ENCODE data around the gene INSYN2B.

INSYN2B gene

DNA sequence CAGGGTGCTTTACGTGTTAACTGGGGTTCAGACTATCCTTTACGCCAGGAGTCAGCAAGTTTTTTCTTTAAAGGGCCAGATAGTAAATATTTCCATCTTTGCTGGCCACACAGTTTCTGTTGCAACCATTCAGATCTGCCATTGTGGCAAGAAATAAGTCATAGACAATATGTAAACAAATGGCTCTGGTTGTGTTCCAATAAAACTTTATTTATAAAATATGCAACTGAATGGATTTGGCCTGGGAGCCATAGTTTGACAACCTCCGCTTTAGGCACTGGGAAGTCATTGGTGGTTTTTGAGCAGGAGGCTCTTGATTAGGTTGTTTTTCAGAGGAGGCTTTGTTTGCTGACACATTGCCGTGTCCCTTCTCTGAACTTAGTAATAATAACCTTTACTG is 90.7 kb downstream of the INSYN2B start:
- Histone ChIP-seq H3K4me3 (ENCODE audit: low read depth in 1 of 2, low read length in 2 of 2) (no peak overlapping the region), H3K27ac (ENCODE audit: low read length) (no peak overlapping the region), H3K9ac (ENCODE audit: low read depth, low read length) (no peak overlapping the region), H2AFZ (ENCODE audit: low read depth, low read length) (no peak overlapping the region), H3K36me3 (ENCODE audit: insufficient read depth, low read length) (peaks cover 12% of the 10 kb centered on the region), H3K4me1 (ENCODE audit: insufficient read depth, low read length) (no peaks in the 10 kb centered on the region), H3K4me2 (ENCODE audit: insufficient read depth, low read length) (no peak overlapping the region), H3K9me3 (ENCODE audit: insufficient read depth, low read length, severe bottlenecking) (no peaks in the 10 kb centered on the region), H3K27me3 (ENCODE audit: insufficient read depth, low read length, poor library complexity) (no peaks in the 10 kb centered on the region), H3K79me2 (ENCODE audit: insufficient read depth, low read length) (no peaks in the 10 kb centered on the region), H4K20me1 (ENCODE audit: insufficient read depth, low read length) (no peaks in the 10 kb centered on the region)
- no peak for DNase-seq
- no peak for TF ChIP-seq EZH2 (IDR thresholded peaks at IDR 0.05; ENCODE audit: borderline replicate concordance, low read depth, low read length, severe bottlenecking)
- TF ChIP-seq CTCF (IDR thresholded peaks at IDR 0.05; ENCODE audit: borderline replicate concordance, extremely low read depth, low read length, poor library complexity, severe bottlenecking): no peak
- no peak for ATAC-seq (ENCODE audit: insufficient read depth, low read depth)

DNA sequence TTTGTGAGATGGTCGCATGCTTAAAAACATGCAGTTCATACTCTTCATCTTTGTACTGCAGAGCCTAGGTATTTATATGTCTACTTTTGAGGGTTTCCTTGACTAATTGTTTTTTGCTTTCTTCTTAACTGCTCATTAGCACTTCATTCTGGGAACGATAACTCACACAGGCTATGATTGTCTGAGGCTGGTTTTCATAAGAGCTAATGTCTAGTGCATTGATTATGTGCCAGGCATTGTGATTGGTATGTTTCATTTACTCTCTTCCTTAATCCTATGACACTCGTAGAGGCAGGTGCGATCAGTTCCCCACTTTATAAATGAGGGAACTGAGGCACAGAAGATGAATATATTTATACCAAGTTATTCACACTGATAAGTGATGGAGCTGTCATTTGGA is 93.6 kb downstream of the INSYN2B start:
- Histone ChIP-seq H3K27ac (ENCODE audit: low read length) (no peak overlapping the region), H3K4me1 (ENCODE audit: insufficient read depth, low read length) (no peaks in the 10 kb centered on the region)

GRCh38 chr5:169886033-169886432 is 94.3 kb downstream of the INSYN2B start:
- Histone ChIP-seq H3K4me2 (ENCODE audit: insufficient read depth, low read length) (no peak overlapping the region), H3K4me3 (ENCODE audit: low read depth in 1 of 2, low read length in 2 of 2) (no peak overlapping the region), H3K36me3 (ENCODE audit: insufficient read depth, low read length) (peaks cover 10% of the 10 kb centered on the region; the same call in 1 of the 2 replicates), H3K9ac (ENCODE audit: low read depth, low read length) (no peak overlapping the region), H4K20me1 (ENCODE audit: insufficient read depth, low read length) (peaks cover 8% of the 10 kb centered on the region; the same call in 1 of the 2 replicates), H3K27me3 (ENCODE audit: insufficient read depth, low read length, poor library complexity) (no peaks in the 10 kb centered on the region), H2AFZ (ENCODE audit: low read depth, low read length) (no peak overlapping the region), H3K9me3 (ENCODE audit: insufficient read depth, low read length, severe bottlenecking) (no peaks in the 10 kb centered on the region), H3K4me1 (ENCODE audit: insufficient read depth, low read length) (no peaks in the 10 kb centered on the region), H3K27ac (ENCODE audit: low read length) (no peak overlapping the region), H3K79me2 (ENCODE audit: insufficient read depth, low read length) (no peaks in the 10 kb centered on the region)
- ATAC-seq (ENCODE audit: insufficient read depth, low read depth): no peak
- no peak for TF ChIP-seq EZH2 (IDR thresholded peaks at IDR 0.05; ENCODE audit: borderline replicate concordance, low read depth, low read length, severe bottlenecking)
- no peak for TF ChIP-seq CTCF (IDR thresholded peaks at IDR 0.05; ENCODE audit: borderline replicate concordance, extremely low read depth, low read length, poor library complexity, severe bottlenecking)
- no peak for DNase-seq

More for the DNA sequence above, 93.6 kb downstream of the INSYN2B start:
- H2AFZ ChIP-seq (ENCODE audit: low read depth, low read length): no peak overlapping the region
- H3K36me3 ChIP-seq (ENCODE audit: insufficient read depth, low read length): peaks cover 10% of the 10 kb centered on the region; the same call in 1 of the 2 replicates
- TF ChIP-seq CTCF (IDR thresholded peaks at IDR 0.05; ENCODE audit: borderline replicate concordance, extremely low read depth, low read length, poor library complexity, severe bottlenecking) (no peak), EZH2 (IDR thresholded peaks at IDR 0.05; ENCODE audit: borderline replicate concordance, low read depth, low read length, severe bottlenecking) (no peak)
- no peaks in the 10 kb centered on the region for H3K79me2 ChIP-seq (ENCODE audit: insufficient read depth, low read length)
- no peaks in the 10 kb centered on the region for H3K9me3 ChIP-seq (ENCODE audit: insufficient read depth, low read length, severe bottlenecking)
- H3K4me3 ChIP-seq (ENCODE audit: low read depth in 1 of 2, low read length in 2 of 2): no peak overlapping the region
- no peak for DNase-seq
- H4K20me1 ChIP-seq (ENCODE audit: insufficient read depth, low read length): peaks cover 8% of the 10 kb centered on the region; the same call in 1 of the 2 replicates
- ATAC-seq (ENCODE audit: insufficient read depth, low read depth): no peak
- H3K9ac ChIP-seq (ENCODE audit: low read depth, low read length): no peak overlapping the region
- no peak overlapping the region for H3K4me2 ChIP-seq (ENCODE audit: insufficient read depth, low read length)
- no peaks in the 10 kb centered on the region for H3K27me3 ChIP-seq (ENCODE audit: insufficient read depth, low read length, poor library complexity)

Measured in DND-41 (cell line).